Gastroesophageal sphincter (tissue), 4 donors: Measurements from ENCODE around the gene LIX1. TPM values are rescaled to one million over a fixed set of nuclear protein-coding genes. Genes with fewer than 3 reads are reported as not detected.

Experiments used
- ATAC-seq: fragments of 150-250 bp; one replicate; pipeline ENCODE4 v1.9.1; 2016; ENCODE audit warnings: mild to moderate bottlenecking, moderate library complexity
- H3K27ac ChIP-seq, 4 donors: fragments of 200-600 bp; sonication (generic) in 3 of 4; 1 replicate in 3 of 4; 2 replicates in 1 of 4; pipeline ENCODE4 v1.5.1; 2016 to 2019
- H3K27me3 ChIP-seq: fragments of 200-600 bp; sonication (generic); one replicate; pipeline ENCODE4 v1.5.1; 2019
- H3K36me3 ChIP-seq, 2 donors: fragments of 200-600 bp; sonication (generic); one replicate each; pipeline ENCODE4 v1.5.1; 2019; ENCODE audit warnings: control low read depth in 1 of 2
- H3K4me1 ChIP-seq, 3 donors: fragments of 200-600 bp; sonication (generic); 1 replicate in 2 of 3; 2 replicates in 1 of 3; pipeline ENCODE4 v1.5.1; 2016 to 2019; ENCODE audit warnings: control low read depth in 2 of 3
- H3K4me3 ChIP-seq, 2 donors: fragments of 200-600 bp; sonication (generic); one replicate each; pipeline ENCODE4 v1.5.1; 2019; ENCODE audit warnings: mild to moderate bottlenecking in 1 of 2, moderate library complexity in 1 of 2
- H3K9me3 ChIP-seq, 3 donors: fragments of 200-600 bp; sonication (generic); one replicate each; pipeline ENCODE4 v1.5.1; 2017 to 2019; ENCODE audit warnings: control low read depth in 2 of 3
- EP300 ChIP-seq: sonication (generic); formaldehyde crosslinking; IDR thresholded peaks from one replicate; pipeline ENCODE4 v1.6.1; 2017; ENCODE audit warnings: antibody characterized with exemption, mild to moderate bottlenecking
- POLR2A ChIP-seq, 2 donors: fragments of 450-650 bp; IDR thresholded peaks; one replicate each; pipeline ENCODE4 v1.6.1; 2017; ENCODE audit warnings: antibody characterized with exemption in 2 of 2, mild to moderate bottlenecking in 2 of 2, moderate library complexity in 1 of 2
- POLR2AphosphoS5 ChIP-seq: sonication (generic); formaldehyde crosslinking; IDR thresholded peaks from one replicate; pipeline ENCODE4 v1.6.1; 2017; ENCODE audit warnings: antibody characterized with exemption
- WGBS, 2 donors: methylation state at CpG; one replicate each; pipeline ENCODE4 v1.1.5; 2018; ENCODE audit warnings: low coverage in 1 of 2; 5-methylcytosine and 5-hydroxymethylcytosine counted together
- total RNA-seq, 4 donors: library from RNA; depleted of rRNA; stranded (reverse); fragments of >200 nt; gene quantifications; one replicate each; pipeline ENCODE4 v1.1.0, GENCODE V29; 2016
- TF ChIP-seq, protein P1 (sequence below), 4 experiments: fragments of 200-600 bp in 2 of 4; fragments of 450-650 bp in 2 of 4; sonication (generic) in 1 of 4; IDR thresholded peaks; one replicate each; pipeline ENCODE4 v1.5.1; 2017 to 2019; ENCODE audit warnings: antibody characterized with exemption in 4 of 4, mild to moderate bottlenecking in 2 of 4, moderate library complexity in 2 of 4

The LIX1 gene
- total RNA-seq, 4 donors from 2014 or later = 0.08 to 1.1 (median 0.67) TPM; not detected in 1

DNA sequence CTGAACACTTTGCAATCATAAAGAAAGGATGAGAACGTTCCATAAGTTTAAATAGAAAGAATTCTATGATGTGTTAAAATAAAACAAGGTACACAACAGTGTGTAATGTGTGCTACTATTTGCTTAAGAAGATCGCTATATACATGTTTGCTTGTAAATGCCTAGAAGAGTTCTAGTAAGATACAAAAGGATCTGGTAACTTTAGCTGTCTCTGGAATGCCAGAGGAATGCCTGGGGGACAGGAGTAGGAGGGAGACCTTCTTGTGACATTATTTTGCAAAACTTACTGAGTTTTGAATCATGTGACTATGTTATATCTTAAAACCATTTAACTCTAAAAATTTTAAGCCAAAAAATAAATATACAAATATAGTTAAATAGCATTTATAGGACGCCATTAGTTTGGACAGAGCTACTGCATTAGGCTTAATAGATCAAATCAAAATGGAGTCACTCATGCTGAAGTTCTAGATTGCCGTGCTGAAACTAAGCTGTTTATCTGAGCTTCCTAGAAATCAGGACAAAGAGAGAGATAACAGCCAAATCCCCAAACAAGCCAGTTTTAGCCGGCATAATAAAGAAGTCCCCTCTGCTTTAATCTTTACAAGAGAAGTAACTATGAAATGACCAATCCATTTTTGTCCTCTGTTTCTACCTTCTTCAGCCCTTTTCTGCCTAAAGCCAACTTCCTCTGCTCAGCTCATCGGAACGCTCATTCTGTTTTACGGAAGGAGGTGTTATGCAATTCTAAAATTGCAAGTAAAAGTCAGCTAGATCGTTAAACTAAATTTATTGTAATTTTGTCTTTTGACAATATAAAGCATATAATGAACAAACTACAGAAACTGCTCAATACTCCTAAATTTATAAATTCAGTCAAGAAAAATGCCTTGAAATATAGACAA, 44.8 kb downstream of the LIX1 start:
- ATAC-seq = no peak
- H3K4me1 ChIP-seq = peaks cover 0 to 19% (median 3%) of the 10 kb centered on the region in 3 donors
- no peak overlapping the region for H3K27ac ChIP-seq
- H3K27me3 ChIP-seq = peaks cover 5% of the 10 kb centered on the region
- no peaks in the 10 kb centered on the region for H3K36me3 ChIP-seq
- 89 to 96% methylated on average over 7 to 9 of the region's 9 CpGs for WGBS, 2 donors
- TF ChIP-seq, protein P1, sequence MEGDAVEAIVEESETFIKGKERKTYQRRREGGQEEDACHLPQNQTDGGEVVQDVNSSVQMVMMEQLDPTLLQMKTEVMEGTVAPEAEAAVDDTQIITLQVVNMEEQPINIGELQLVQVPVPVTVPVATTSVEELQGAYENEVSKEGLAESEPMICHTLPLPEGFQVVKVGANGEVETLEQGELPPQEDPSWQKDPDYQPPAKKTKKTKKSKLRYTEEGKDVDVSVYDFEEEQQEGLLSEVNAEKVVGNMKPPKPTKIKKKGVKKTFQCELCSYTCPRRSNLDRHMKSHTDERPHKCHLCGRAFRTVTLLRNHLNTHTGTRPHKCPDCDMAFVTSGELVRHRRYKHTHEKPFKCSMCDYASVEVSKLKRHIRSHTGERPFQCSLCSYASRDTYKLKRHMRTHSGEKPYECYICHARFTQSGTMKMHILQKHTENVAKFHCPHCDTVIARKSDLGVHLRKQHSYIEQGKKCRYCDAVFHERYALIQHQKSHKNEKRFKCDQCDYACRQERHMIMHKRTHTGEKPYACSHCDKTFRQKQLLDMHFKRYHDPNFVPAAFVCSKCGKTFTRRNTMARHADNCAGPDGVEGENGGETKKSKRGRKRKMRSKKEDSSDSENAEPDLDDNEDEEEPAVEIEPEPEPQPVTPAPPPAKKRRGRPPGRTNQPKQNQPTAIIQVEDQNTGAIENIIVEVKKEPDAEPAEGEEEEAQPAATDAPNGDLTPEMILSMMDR (IDR thresholded peaks at IDR 0.05) = no peak
- no peak for TF ChIP-seq POLR2AphosphoS5
- TF ChIP-seq POLR2A (IDR thresholded peaks at IDR 0.05) = no peak
- TF ChIP-seq EP300 = no peak
- H3K4me3 ChIP-seq = no peak overlapping the region
- H3K9me3 ChIP-seq = no peaks in the 10 kb centered on the region

DNA sequence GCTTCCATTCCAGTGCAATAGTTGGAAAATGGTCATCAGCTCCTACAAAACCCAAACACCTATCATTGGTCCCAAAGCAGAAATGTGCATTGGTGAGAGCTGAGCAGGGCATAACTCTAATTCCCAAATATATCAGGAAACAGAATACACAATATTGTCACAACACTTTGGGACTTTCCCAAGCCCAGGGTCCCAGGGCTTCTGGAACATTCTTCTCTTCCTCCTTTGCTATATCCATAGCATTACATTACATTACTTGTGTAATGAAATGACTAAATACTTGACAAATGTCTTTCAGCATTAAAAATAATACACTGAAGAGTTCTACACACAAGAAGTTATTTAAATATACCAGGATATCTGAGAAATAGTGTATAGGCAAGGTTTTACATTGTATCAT, 45.6 kb downstream of the LIX1 start:
- TF ChIP-seq, protein P1 (IDR thresholded peaks at IDR 0.05) = no peak
- TF ChIP-seq POLR2A (IDR thresholded peaks at IDR 0.05) (no peak), EP300 (no peak), POLR2AphosphoS5 (no peak)
- no peak overlapping the region for H3K4me3 ChIP-seq
- peaks cover 5% of the 10 kb centered on the region for H3K27me3 ChIP-seq
- H3K9me3 ChIP-seq = no peaks in the 10 kb centered on the region
- no peak overlapping the region for H3K27ac ChIP-seq
- ATAC-seq = no peak
- peaks cover 0 to 19% (median 3%) of the 10 kb centered on the region in 3 donors for H3K4me1 ChIP-seq
- no peaks in the 10 kb centered on the region for H3K36me3 ChIP-seq

DNA sequence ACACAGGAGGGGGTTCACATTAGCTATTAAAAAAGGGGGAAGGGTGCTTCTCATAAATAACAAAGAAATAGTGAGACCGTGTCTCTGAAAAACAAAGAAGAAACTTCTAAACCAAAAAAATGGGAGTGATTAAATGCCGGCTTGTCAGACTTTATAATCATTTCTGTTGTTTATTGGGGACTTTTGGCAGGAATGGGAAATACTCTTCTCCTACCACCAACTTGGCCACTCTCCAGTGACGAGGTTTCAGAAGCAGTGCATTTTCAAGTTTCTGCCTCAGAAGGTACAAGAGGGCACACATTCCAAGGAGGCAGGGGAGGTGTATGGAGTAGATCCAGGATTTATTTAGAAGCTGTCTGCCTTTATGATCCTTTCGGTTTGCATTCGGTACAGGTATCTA, 46.2 kb downstream of the LIX1 start:
- 33 to 41% methylated on average over 3 to 5 of the region's 5 CpGs for WGBS, 2 donors
- TF ChIP-seq EP300 (no peak), POLR2A (IDR thresholded peaks at IDR 0.05) (no peak), POLR2AphosphoS5 (no peak)
- TF ChIP-seq, protein P1 (IDR thresholded peaks at IDR 0.05) = no peak
- H3K4me1 ChIP-seq = peaks cover 0 to 19% (median 3%) of the 10 kb centered on the region in 3 donors

DNA sequence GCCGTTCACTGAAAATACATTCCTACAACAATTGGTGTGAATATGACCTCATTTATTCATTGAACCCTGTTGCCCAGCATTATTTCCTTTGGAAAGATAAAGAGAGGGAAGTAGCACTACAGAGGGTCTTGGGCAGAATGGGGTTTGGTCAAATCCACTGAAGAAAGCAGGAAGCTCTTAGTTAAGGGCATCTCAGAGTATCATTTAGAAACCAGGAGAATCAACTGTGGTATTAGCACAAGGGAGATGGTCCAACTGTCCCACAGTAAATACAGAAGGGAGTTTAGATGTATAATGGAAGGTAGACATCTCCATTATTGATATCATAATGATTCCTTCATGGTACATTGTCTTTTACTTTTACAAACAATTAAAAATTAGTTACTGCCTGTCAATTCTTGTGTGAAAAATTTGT, 47.1 kb downstream of the LIX1 start:
- WGBS, 2 donors = 80 to 100% methylated on average over 1 of the region's 1 CpG
- H3K27me3 ChIP-seq = peaks cover 5% of the 10 kb centered on the region
- ATAC-seq = no peak
- H3K36me3 ChIP-seq = no peaks in the 10 kb centered on the region
- no peaks in the 10 kb centered on the region for H3K9me3 ChIP-seq
- no peak overlapping the region for H3K4me3 ChIP-seq
- TF ChIP-seq POLR2AphosphoS5 (no peak), EP300 (no peak), POLR2A (IDR thresholded peaks at IDR 0.05) (no peak)
- TF ChIP-seq, protein P1 (IDR thresholded peaks at IDR 0.05) = no peak
- H3K27ac ChIP-seq = no peak overlapping the region
- H3K4me1 ChIP-seq = peaks cover 0 to 19% (median 3%) of the 10 kb centered on the region in 3 donors

More for the DNA sequence above, 46.2 kb downstream of the LIX1 start:
- H3K27ac ChIP-seq = no peak overlapping the region
- no peak overlapping the region for H3K4me3 ChIP-seq
- ATAC-seq = no peak
- peaks cover 5% of the 10 kb centered on the region for H3K27me3 ChIP-seq
- H3K36me3 ChIP-seq = no peaks in the 10 kb centered on the region
- H3K9me3 ChIP-seq = no peaks in the 10 kb centered on the region
